Stimulated activated naive CD8-positive, alpha-beta T cell treated with anti-CD3 and anti-CD28 coated beads, Interleukin-15, Interleukin-2, amounts not matched to agents 100 ng/mL and 50 ng/mL, for 24 hours (primary cell): Measurements from ENCODE around the gene RTN4.
"Not testable (repeated sequence)": the region's sequence is repeated elsewhere in the genome, so short reads cannot be mapped to it uniquely, and the experiment has no call there.

ENCODE experiments used
- H3K27ac Mint-ChIP-seq: one replicate; pipeline ENCODE4 v1.8.0; 2021; ENCODE audit warnings: mild to moderate bottlenecking, mixed read lengths
- H3K27me3 Mint-ChIP-seq: one replicate; pipeline ENCODE4 v1.8.0; 2021; ENCODE audit warnings: mixed read lengths
- H3K36me3 Mint-ChIP-seq: one replicate; pipeline ENCODE4 v1.8.0; 2021; ENCODE audit warnings: low read depth, mixed read lengths
- H3K4me1 Mint-ChIP-seq: one replicate; pipeline ENCODE4 v1.8.0; 2021; ENCODE audit warnings: low read depth, mixed read lengths
- H3K4me3 Mint-ChIP-seq: one replicate; pipeline ENCODE4 v1.8.0; 2021; ENCODE audit warnings: mild to moderate bottlenecking, mixed read lengths
- H3K9me3 Mint-ChIP-seq: one replicate; pipeline ENCODE4 v1.8.0; 2021; ENCODE audit warnings: mixed read lengths

RTN4 gene

GRCh38 chr2:55053225-55053624 lies 3.0 kb upstream of the RTN4 start:
- peaks cover 47% of the 10 kb centered on the region for H3K4me1 Mint-ChIP-seq
- not testable (repeated sequence) for H3K36me3 Mint-ChIP-seq, H3K27me3 Mint-ChIP-seq, H3K4me3 Mint-ChIP-seq, H3K9me3 Mint-ChIP-seq, H3K27ac Mint-ChIP-seq

- Mint-ChIP-seq H3K36me3 (peaks cover 4% of the 10 kb centered on the region), H3K4me3 (peak overlapping the region; percentile 42), H3K4me1 (peaks cover 49% of the 10 kb centered on the region), H3K27ac (peak overlapping the region; percentile 37), H3K9me3 (no peaks in the 10 kb centered on the region), H3K27me3 (no peaks in the 10 kb centered on the region)
Measured at GRCh38 chr2:55052129-55053061, 2.1 kb upstream of the RTN4 start.

- Mint-ChIP-seq H3K27ac (peak overlapping the region; percentile 100), H3K9me3 (no peaks in the 10 kb centered on the region), H3K36me3 (peaks cover 4% of the 10 kb centered on the region), H3K4me1 (peaks cover 61% of the 10 kb centered on the region), H3K27me3 (no peaks in the 10 kb centered on the region), H3K4me3 (peak overlapping the region; percentile 100)
Measured at GRCh38 chr2:55051026-55051866, 995 bp upstream of the RTN4 start.

- Mint-ChIP-seq H3K4me1 (peaks cover 72% of the 10 kb centered on the region), H3K36me3 (peaks cover 4% of the 10 kb centered on the region), H3K27me3 (no peaks in the 10 kb centered on the region), H3K9me3 (no peaks in the 10 kb centered on the region), H3K27ac (no peak overlapping the region), H3K4me3 (peak overlapping the region; percentile 100)
Measured at GRCh38 chr2:55049821-55050099, 491 bp downstream of the RTN4 start.

GRCh38 chr2:55049043-55049820 lies 1.0 kb downstream of the RTN4 start:
- no peaks in the 10 kb centered on the region for H3K27me3 Mint-ChIP-seq
- peak overlapping the region; percentile 90 for H3K27ac Mint-ChIP-seq
- no peaks in the 10 kb centered on the region for H3K9me3 Mint-ChIP-seq
- H3K4me3 Mint-ChIP-seq = peak overlapping the region; percentile 100
- peaks cover 67% of the 10 kb centered on the region for H3K4me1 Mint-ChIP-seq
- peaks cover 4% of the 10 kb centered on the region for H3K36me3 Mint-ChIP-seq

GRCh38 chr2:55048508-55049042 lies 1.7 kb downstream of the RTN4 start:
- H3K9me3 Mint-ChIP-seq = no peaks in the 10 kb centered on the region
- peak overlapping the region; percentile 100 for H3K4me3 Mint-ChIP-seq
- H3K4me1 Mint-ChIP-seq = peaks cover 62% of the 10 kb centered on the region
- no peaks in the 10 kb centered on the region for H3K27me3 Mint-ChIP-seq
- H3K36me3 Mint-ChIP-seq = peaks cover 4% of the 10 kb centered on the region
- H3K27ac Mint-ChIP-seq = peak overlapping the region; percentile 90

- peak overlapping the region; percentile 40 for H3K27ac Mint-ChIP-seq
- H3K4me1 Mint-ChIP-seq = peaks cover 63% of the 10 kb centered on the region
- H3K36me3 Mint-ChIP-seq = peaks cover 4% of the 10 kb centered on the region
- no peaks in the 10 kb centered on the region for H3K27me3 Mint-ChIP-seq
- H3K4me3 Mint-ChIP-seq = peak overlapping the region; percentile 83
- no peaks in the 10 kb centered on the region for H3K9me3 Mint-ChIP-seq
Measured at GRCh38 chr2:55047677-55048299, 2.5 kb downstream of the RTN4 start.

- H3K36me3 Mint-ChIP-seq = peaks cover 4% of the 10 kb centered on the region
- no peaks in the 10 kb centered on the region for H3K27me3 Mint-ChIP-seq
- H3K4me1 Mint-ChIP-seq = peaks cover 54% of the 10 kb centered on the region
- H3K4me3 Mint-ChIP-seq = no peak overlapping the region
- H3K9me3 Mint-ChIP-seq = no peaks in the 10 kb centered on the region
- H3K27ac Mint-ChIP-seq = no peak overlapping the region
Measured at GRCh38 chr2:55045780-55046179, 4.5 kb downstream of the RTN4 start.

- Mint-ChIP-seq H3K36me3 (peaks cover 9% of the 10 kb centered on the region), H3K4me1 (peaks cover 57% of the 10 kb centered on the region)
Measured at GRCh38 chr2:55043841-55044240, 6.4 kb downstream of the RTN4 start.

GRCh38 chr2:55038428-55038827 lies 11.8 kb downstream of the RTN4 start:
- peaks cover 40% of the 10 kb centered on the region for H3K36me3 Mint-ChIP-seq
- no peak overlapping the region for H3K4me3 Mint-ChIP-seq
- H3K27me3 Mint-ChIP-seq = no peaks in the 10 kb centered on the region
- H3K27ac Mint-ChIP-seq = no peak overlapping the region
- peaks cover 21% of the 10 kb centered on the region for H3K9me3 Mint-ChIP-seq
- peaks cover 68% of the 10 kb centered on the region for H3K4me1 Mint-ChIP-seq

More at GRCh38 chr2:55043841-55044240, 6.4 kb downstream of the RTN4 start:
- H3K9me3 Mint-ChIP-seq = peaks cover 2% of the 10 kb centered on the region
- H3K27ac Mint-ChIP-seq = no peak overlapping the region
- no peaks in the 10 kb centered on the region for H3K27me3 Mint-ChIP-seq
- H3K4me3 Mint-ChIP-seq = no peak overlapping the region

GRCh38 chr2:55035716-55036115 lies 14.5 kb downstream of the RTN4 start:
- no peak overlapping the region for H3K4me3 Mint-ChIP-seq
- H3K4me1 Mint-ChIP-seq = peaks cover 76% of the 10 kb centered on the region
- H3K9me3 Mint-ChIP-seq = peaks cover 21% of the 10 kb centered on the region
- no peak overlapping the region for H3K27ac Mint-ChIP-seq
- no peaks in the 10 kb centered on the region for H3K27me3 Mint-ChIP-seq
- peaks cover 40% of the 10 kb centered on the region for H3K36me3 Mint-ChIP-seq

- Mint-ChIP-seq H3K27ac (no peak overlapping the region), H3K4me1 (peaks cover 69% of the 10 kb centered on the region), H3K4me3 (no peak overlapping the region), H3K36me3 (peaks cover 34% of the 10 kb centered on the region), H3K9me3 (peaks cover 20% of the 10 kb centered on the region), H3K27me3 (no peaks in the 10 kb centered on the region)
Measured at GRCh38 chr2:55033921-55034320, 16.3 kb downstream of the RTN4 start.

- Mint-ChIP-seq H3K4me3 (no peak overlapping the region), H3K27ac (no peak overlapping the region), H3K36me3 (peaks cover 29% of the 10 kb centered on the region), H3K27me3 (no peaks in the 10 kb centered on the region), H3K9me3 (peaks cover 17% of the 10 kb centered on the region), H3K4me1 (peaks cover 63% of the 10 kb centered on the region)
Measured at GRCh38 chr2:55033076-55033742, 17.0 kb downstream of the RTN4 start.

GRCh38 chr2:55031505-55031904 lies 18.7 kb downstream of the RTN4 start:
- no peak overlapping the region for H3K27ac Mint-ChIP-seq

More at GRCh38 chr2:55031505-55031904, 18.7 kb downstream of the RTN4 start:
- Mint-ChIP-seq H3K9me3 (peaks cover 5% of the 10 kb centered on the region), H3K36me3 (peaks cover 12% of the 10 kb centered on the region), H3K4me1 (peaks cover 46% of the 10 kb centered on the region), H3K4me3 (no peak overlapping the region), H3K27me3 (no peaks in the 10 kb centered on the region)
